ENCODE measurements around the gene DCAF6.

The DCAF6 gene

GRCh38 chr1:168088511-168089325, 152.2 kb downstream of the DCAF6 start:
- no peak for DNase-seq

GRCh38 chr1:168089326-168089978, 153.0 kb downstream of the DCAF6 start:
- DNase-seq, result no peak

GRCh38 chr1:168089979-168090337, 153.5 kb downstream of the DCAF6 start:
- no peak for DNase-seq

- no peak for DNase-seq
Measured at GRCh38 chr1:168090395-168090794, 153.9 kb downstream of the DCAF6 start.

GRCh38 chr1:168091063-168091462, 154.6 kb downstream of the DCAF6 start:
- DNase-seq, result no peak

- DNase-seq, result no peak
Measured at GRCh38 chr1:168091720-168092550, 155.5 kb downstream of the DCAF6 start.

GRCh38 chr1:168092566-168093355, 156.3 kb downstream of the DCAF6 start:
- DNase-seq, result no peak

- DNase-seq, result no peak
Measured at GRCh38 chr1:168093616-168094015, 157.1 kb downstream of the DCAF6 start.

GRCh38 chr1:168095476-168095875, 159.0 kb downstream of the DCAF6 start:
- DNase-seq, result no peak

GRCh38 chr1:168096296-168097165, 160.0 kb downstream of the DCAF6 start:
- DNase-seq, result no peak

GRCh38 chr1:168097921-168098528, 161.5 kb downstream of the DCAF6 start:
- no peak for DNase-seq

GRCh38 chr1:168098534-168099320, 162.2 kb downstream of the DCAF6 start:
- no peak for DNase-seq

GRCh38 chr1:168099337-168099801, 162.9 kb downstream of the DCAF6 start:
- DNase-seq, result no peak

GRCh38 chr1:168100315-168101002, 164.0 kb downstream of the DCAF6 start:
- DNase-seq, result no peak

- no peak for DNase-seq
Measured at GRCh38 chr1:168101336-168101735, 164.9 kb downstream of the DCAF6 start.

- no peak for DNase-seq
Measured at GRCh38 chr1:168102487-168102886, 166.0 kb downstream of the DCAF6 start.

- DNase-seq, result no peak
Measured at GRCh38 chr1:168104535-168104934, 168.1 kb downstream of the DCAF6 start.

- no peak for DNase-seq
Measured at GRCh38 chr1:168105846-168106245, 169.4 kb downstream of the DCAF6 start.

- DNase-seq, result no peak
Measured at GRCh38 chr1:168106274-168106673, 169.8 kb downstream of the DCAF6 start.
